A549 treated with Hydrocortisone at 1 μM for 4 hours (cell line): ENCODE data around the gene CNTN6. TPM values are rescaled to one million over a fixed set of nuclear protein-coding genes. Genes with fewer than 3 reads are reported as not detected.

Experiments used
- total RNA-seq: library from RNA; stranded (reverse); fragments of 200-300 nt; extraction: Qiagen RNA extraction; gene quantifications from 5 replicates; pipeline ENCODE4 v1.2.3, GENCODE V29; 2022

Gene CNTN6
- not detected in 5 replicates for total RNA-seq

GRCh38 chr3:1092771-1093170, at the start of gene CNTN6:
Gene CNTN6 (plus strand): TSS chr3:1093024. CDS start chr3:1148009, 54,985 bp downstream.

